AG04449 (cell line): ENCODE data around the gene RAD50.

Experiments
- CTCF ChIA-PET: fragments of 350-600 bp; formaldehyde crosslinking; extraction: SDS; loops from one replicate; lab custom pipeline; 2021; ENCODE audit warnings: antibody characterized with exemption; lab: Yijun Ruan, JAX
- POLR2A ChIA-PET: fragments of 400-600, 350-600 bp; formaldehyde crosslinking; extraction: SDS; loops from one replicate; lab custom pipeline; 2020; ENCODE audit warnings: antibody characterized with exemption, inconsistent platforms; lab: Yijun Ruan, JAX
- DNase-seq: peaks from one replicate; pipeline ENCODE4 v3.0.0-alpha.2; 2010; ENCODE audit warnings: low read depth, low spot score
- H3K4me3 ChIP-seq: 2 replicates; pipeline ENCODE4 v1.5.1; 2011; ENCODE audit warnings: low read depth, mild to moderate bottlenecking, control low read depth, low read length
- CTCF ChIP-seq: IDR thresholded peaks from one replicate; pipeline ENCODE4 v1.5.1; 2011; ENCODE audit warnings: mild to moderate bottlenecking, moderate library complexity, low read length, control low read depth, inconsistent platforms; ENCODE audit not compliant: insufficient read depth; ENCODE audit errors: missing control alignments

The RAD50 gene

GRCh38 chr5:132526974-132527564, 29.7 kb upstream of the RAD50 start:
- ChIA-PET CTCF (interaction anchor here (0.7 to 4.8 kb wide), 49 partner anchors 11 to 356 kb away, joined by 3 to 62 read pairs (median 4); partner anchors contain the start of genes KIF3A and SOWAHA), POLR2A (interaction anchor here (0.7 kb wide), 1 partner anchor 191 kb away, joined by 3 read pairs; no protein-coding TSS in a partner anchor)
- DNase-seq, result no peak
- H3K4me3 ChIP-seq, result no peak overlapping the region
- TF ChIP-seq CTCF, result no peak

GRCh38 chr5:132528021-132528420, 28.8 kb upstream of the RAD50 start:
- ChIA-PET CTCF (interaction anchor here (0.9 to 4.8 kb wide), 23 partner anchors 10 to 355 kb away, joined by 3 to 62 read pairs (median 6); partner anchors contain the start of gene SHROOM1), POLR2A (no interaction called here)
- no peak for DNase-seq
- H3K4me3 ChIP-seq, result no peak overlapping the region
- no peak for TF ChIP-seq CTCF

GRCh38 chr5:132528866-132529634, 27.7 kb upstream of the RAD50 start:
- no peak for DNase-seq
- H3K4me3 ChIP-seq, result no peak overlapping the region
- ChIA-PET POLR2A (no interaction called here), CTCF (interaction anchor here (1.1 to 4.8 kb wide), 7 partner anchors 9 to 301 kb away, joined by 3 to 62 read pairs (median 30); partner anchors contain the start of gene SHROOM1)
- TF ChIP-seq CTCF, result no peak

DNA sequence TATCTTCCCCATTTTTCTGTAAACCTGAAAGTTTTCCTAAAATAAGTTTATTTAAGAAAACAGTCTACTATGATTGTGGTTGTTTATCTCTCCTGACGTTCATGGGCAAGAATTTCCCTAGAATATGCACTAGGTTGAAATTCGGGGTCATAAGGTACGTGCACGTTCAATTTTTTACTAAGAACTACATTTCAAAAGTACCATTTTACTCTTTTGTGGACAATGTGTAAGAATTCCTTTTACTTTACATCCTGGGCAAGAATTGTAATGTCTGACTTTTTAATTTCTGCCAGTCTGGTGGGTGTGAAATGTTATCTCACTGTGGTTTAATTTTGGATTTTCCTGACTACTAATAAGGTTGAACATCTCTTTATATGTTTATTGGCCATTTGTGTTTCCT, 25.8 kb upstream of the RAD50 start:
- no peak overlapping the region for H3K4me3 ChIP-seq
- ChIA-PET CTCF (interaction anchor here (1.2 to 2.2 kb wide), 3 partner anchors 9 to 290 kb away, joined by 3 to 10 read pairs (median 3); no protein-coding TSS in a partner anchor), POLR2A (no interaction called here)
- no peak for TF ChIP-seq CTCF
- DNase-seq, result no peak

DNA sequence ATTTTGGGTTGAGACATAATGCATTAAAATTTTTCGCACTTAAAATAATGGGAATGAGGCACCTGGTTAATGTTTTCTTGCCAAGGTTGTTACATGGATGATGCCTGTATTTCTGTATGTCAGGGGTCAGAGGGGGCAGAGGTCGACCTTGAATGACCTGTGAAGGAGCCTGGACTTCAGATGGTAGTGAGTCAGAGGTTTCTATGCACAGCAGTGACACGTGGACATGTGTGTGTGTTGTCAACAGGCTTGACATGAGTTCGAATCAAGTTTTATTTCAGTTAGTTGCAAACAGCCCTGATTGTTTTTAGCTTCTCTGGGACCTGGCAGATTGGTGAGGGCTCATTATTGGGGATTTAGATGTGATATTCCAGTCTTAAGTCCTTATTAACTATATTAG, 17.1 kb upstream of the RAD50 start:
- TF ChIP-seq CTCF, result no peak
- POLR2A ChIA-PET, result no interaction called here
- DNase-seq, result no peak
- no peak overlapping the region for H3K4me3 ChIP-seq
- CTCF ChIA-PET, result interaction anchor here (5.9 kb wide), 1 partner anchor 12 kb away, joined by 62 read pairs; no protein-coding TSS in a partner anchor

DNA sequence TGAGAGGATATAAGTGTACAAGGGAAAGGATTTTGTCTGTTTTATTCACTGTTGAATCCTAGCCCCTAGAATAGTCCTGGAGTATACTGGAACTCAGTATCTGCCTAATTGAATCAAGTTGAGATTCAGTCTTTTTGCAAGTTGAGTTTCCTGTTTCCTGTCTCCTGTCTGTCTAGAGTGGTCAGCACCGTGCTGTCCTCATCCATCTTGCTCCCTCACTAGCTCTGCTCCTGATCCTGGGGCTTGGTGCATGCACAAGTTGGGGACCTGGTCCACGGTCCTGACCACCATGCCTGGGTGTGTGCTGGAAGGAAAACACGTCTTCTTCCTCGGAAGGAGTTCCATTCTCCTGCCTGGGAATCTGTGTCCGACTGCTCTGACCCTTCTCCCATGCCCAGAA, 16.6 kb upstream of the RAD50 start:
- POLR2A ChIA-PET, result interaction anchor here (0.6 kb wide), 1 partner anchor 9 kb away, joined by 3 read pairs; no protein-coding TSS in a partner anchor
- DNase-seq, result no peak
- no peak overlapping the region for H3K4me3 ChIP-seq
- CTCF ChIA-PET, result interaction anchor here (5.9 kb wide), 1 partner anchor 13 kb away, joined by 62 read pairs; no protein-coding TSS in a partner anchor
- no peak for TF ChIP-seq CTCF
